ENCODE results near the gene CPA2.

- TF ChIP-seq CTCF (IDR thresholded peaks at IDR 0.05) (no peak), MAX (IDR thresholded peaks at IDR 0.05; ENCODE audit: low read depth) (no peak), MXI1 (IDR thresholded peaks at IDR 0.05; ENCODE audit: low read depth, low read length) (no peak), IRF3 (IDR thresholded peaks at IDR 0.05; ENCODE audit: low read depth, low read length) (no peak), TAF1 (IDR thresholded peaks at IDR 0.05; ENCODE audit: borderline replicate concordance, low read depth, low read length) (no peak), EZH2phosphoT487 (IDR thresholded peaks at IDR 0.05; ENCODE audit: borderline replicate concordance, low read depth) (no peak), EP300 (IDR thresholded peaks at IDR 0.05; ENCODE audit: borderline replicate concordance in 1 of 2, low read depth in 1 of 2, low read length in 1 of 2) (no peak), PBX3 (IDR thresholded peaks at IDR 0.05) (no peak), NFIC (IDR thresholded peaks at IDR 0.05; ENCODE audit: borderline replicate concordance) (no peak), YY1 (IDR thresholded peaks at IDR 0.05; ENCODE audit: low read depth) (no peak), POLR2AphosphoS5 (IDR thresholded peaks at IDR 0.05; ENCODE audit: low read depth, low read length) (no peak), ELF1 (IDR thresholded peaks at IDR 0.05) (no peak)
Observed at GRCh38 chr7:130273933-130274255, 7.2 kb downstream of the CPA2 start.
